SU-DHL-6 (cell line): ENCODE measurements around the gene LRP1B.

Source experiments
- H2AFZ ChIP-seq: fragments of 200-600 bp; sonication (generic); 2 replicates; pipeline ENCODE4 v1.6.1; 2014; ENCODE audit warnings: low read depth, mild to moderate bottlenecking, moderate library complexity, mixed read lengths, antibody characterized with exemption, low read length; ENCODE audit not compliant: severe bottlenecking
- H3F3A ChIP-seq: fragments of 200-600 bp; shearing (Covaris generic); 2 replicates; pipeline ENCODE4 v1.6.0; 2016; ENCODE audit warnings: antibody characterized with exemption, mild to moderate bottlenecking; ENCODE audit not compliant: insufficient read depth
- H3K27ac ChIP-seq: fragments of 200-600 bp; sonication (generic); 2 replicates; pipeline ENCODE4 v1.5.1; 2016; ENCODE audit warnings: low read depth, mild to moderate bottlenecking, low read length, moderate library complexity, mixed read lengths
- H3K27me3 ChIP-seq: fragments of 200-600 bp; sonication (generic), shearing (Covaris generic); 2 replicates; pipeline ENCODE4 v1.6.0; 2014; ENCODE audit warnings: mild to moderate bottlenecking, low read length
- H3K36me3 ChIP-seq: fragments of 200-600 bp; sonication (generic); 2 replicates; pipeline ENCODE4 v1.6.1; 2014; ENCODE audit warnings: mild to moderate bottlenecking, low read length, mixed read lengths
- H3K4me2 ChIP-seq: fragments of 300-600, 200-600 bp; shearing (Covaris generic), sonication (generic); 2 replicates; pipeline ENCODE4 v1.6.0; 2014; ENCODE audit warnings: low read length, low read depth, mild to moderate bottlenecking; ENCODE audit not compliant: poor library complexity, severe bottlenecking
- H3K4me3 ChIP-seq: fragments of 200-600 bp; sonication (generic); 2 replicates; pipeline ENCODE4 v1.5.1; 2014; ENCODE audit warnings: antibody characterized with exemption, low read length, mild to moderate bottlenecking, mixed read lengths; ENCODE audit not compliant: insufficient read depth, poor library complexity, severe bottlenecking
- H3K79me2 ChIP-seq: fragments of 200-600 bp; sonication (generic); 2 replicates; pipeline ENCODE4 v1.6.1; 2014; ENCODE audit warnings: mild to moderate bottlenecking, low read length, moderate library complexity; ENCODE audit not compliant: insufficient read depth
- H3K9ac ChIP-seq: fragments of 200-600 bp; sonication (generic); 2 replicates; pipeline ENCODE4 v1.7.0; 2014; ENCODE audit warnings: mild to moderate bottlenecking, low read length
- H3K9me2 ChIP-seq: fragments of 200-600 bp; sonication (generic); replicated peaks from 2 replicates; pipeline ENCODE4 v1.6.1; 2014; ENCODE audit warnings: low read length; ENCODE audit not compliant: insufficient read depth
- H3K9me3 ChIP-seq: fragments of 200-600 bp; sonication (generic); 2 replicates; pipeline ENCODE4 v1.6.1; 2014; ENCODE audit warnings: low read length, mixed read lengths; ENCODE audit not compliant: insufficient read depth
- H4K20me1 ChIP-seq: fragments of 200-600 bp; sonication (generic); 2 replicates; pipeline ENCODE4 v1.6.1; 2014; ENCODE audit warnings: low read depth, mild to moderate bottlenecking, antibody characterized with exemption, low read length, moderate library complexity, mixed read lengths
- EZH2phosphoT487 ChIP-seq: fragments of 200-600 bp; sonication (generic), shearing (Covaris generic); conservative IDR thresholded peaks from 2 replicates; pipeline ENCODE4 v1.6.1; 2018; ENCODE audit warnings: mild to moderate bottlenecking, antibody characterized with exemption, low read length, moderate library complexity, mixed read lengths
- TF ChIP-seq, protein P1 (sequence below): fragments of 200-600 bp; sonication (generic); IDR thresholded peaks from one replicate; pipeline ENCODE4 v1.5.1; 2017; ENCODE audit warnings: antibody characterized with exemption, mild to moderate bottlenecking, low read length, moderate library complexity; ENCODE audit not compliant: insufficient read depth, poor library complexity, severe bottlenecking

Gene LRP1B

DNA sequence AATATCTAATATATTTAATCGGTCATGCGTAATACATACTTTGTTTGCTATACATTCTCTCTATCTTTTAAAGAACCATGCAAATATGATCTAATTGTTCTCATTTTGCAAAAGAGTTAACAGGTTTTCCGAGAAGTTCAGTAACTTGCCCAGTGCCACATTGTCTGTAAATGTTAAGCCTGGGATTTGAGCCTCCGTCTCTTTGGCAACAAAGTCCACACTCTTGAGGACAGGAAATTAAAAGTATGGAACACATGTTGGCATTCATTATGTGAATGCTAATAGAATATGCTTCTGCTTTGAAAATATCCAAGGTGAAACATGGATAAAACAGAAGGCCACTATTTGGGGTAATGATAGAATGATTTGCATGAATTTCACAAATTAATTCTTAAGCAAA is 85.2 kb downstream of the LRP1B start:
- no peak overlapping the region for H3K27ac ChIP-seq
- H3K9me3 ChIP-seq, result no peaks in the 10 kb centered on the region
- no peaks in the 10 kb centered on the region for H3K79me2 ChIP-seq

GRCh38 chr2:142044197-142044596 is 86.6 kb downstream of the LRP1B start:
- no peaks in the 10 kb centered on the region for H3K36me3 ChIP-seq
- H2AFZ ChIP-seq, result no peak overlapping the region
- H3K27me3 ChIP-seq, result no peaks in the 10 kb centered on the region
- no peaks in the 10 kb centered on the region for H3K79me2 ChIP-seq
- H3K27ac ChIP-seq, result no peak overlapping the region
- H4K20me1 ChIP-seq, result no peaks in the 10 kb centered on the region
- TF ChIP-seq, protein P1, sequence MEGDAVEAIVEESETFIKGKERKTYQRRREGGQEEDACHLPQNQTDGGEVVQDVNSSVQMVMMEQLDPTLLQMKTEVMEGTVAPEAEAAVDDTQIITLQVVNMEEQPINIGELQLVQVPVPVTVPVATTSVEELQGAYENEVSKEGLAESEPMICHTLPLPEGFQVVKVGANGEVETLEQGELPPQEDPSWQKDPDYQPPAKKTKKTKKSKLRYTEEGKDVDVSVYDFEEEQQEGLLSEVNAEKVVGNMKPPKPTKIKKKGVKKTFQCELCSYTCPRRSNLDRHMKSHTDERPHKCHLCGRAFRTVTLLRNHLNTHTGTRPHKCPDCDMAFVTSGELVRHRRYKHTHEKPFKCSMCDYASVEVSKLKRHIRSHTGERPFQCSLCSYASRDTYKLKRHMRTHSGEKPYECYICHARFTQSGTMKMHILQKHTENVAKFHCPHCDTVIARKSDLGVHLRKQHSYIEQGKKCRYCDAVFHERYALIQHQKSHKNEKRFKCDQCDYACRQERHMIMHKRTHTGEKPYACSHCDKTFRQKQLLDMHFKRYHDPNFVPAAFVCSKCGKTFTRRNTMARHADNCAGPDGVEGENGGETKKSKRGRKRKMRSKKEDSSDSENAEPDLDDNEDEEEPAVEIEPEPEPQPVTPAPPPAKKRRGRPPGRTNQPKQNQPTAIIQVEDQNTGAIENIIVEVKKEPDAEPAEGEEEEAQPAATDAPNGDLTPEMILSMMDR, result no peak
- no peak for TF ChIP-seq EZH2phosphoT487
- H3K9me2 ChIP-seq, result no peaks in the 10 kb centered on the region
- H3F3A ChIP-seq, result no peaks in the 10 kb centered on the region
- H3K4me3 ChIP-seq, result no peak overlapping the region
- no peak overlapping the region for H3K4me2 ChIP-seq
- no peaks in the 10 kb centered on the region for H3K9me3 ChIP-seq
- H3K9ac ChIP-seq, result no peak overlapping the region

More for the DNA sequence above, 85.2 kb downstream of the LRP1B start:
- Histone ChIP-seq H2AFZ (no peak overlapping the region), H3K9ac (no peak overlapping the region), H3K4me2 (no peak overlapping the region), H3K36me3 (no peaks in the 10 kb centered on the region), H3K9me2 (no peaks in the 10 kb centered on the region), H3F3A (no peaks in the 10 kb centered on the region), H3K4me3 (no peak overlapping the region), H3K27me3 (no peaks in the 10 kb centered on the region), H4K20me1 (no peaks in the 10 kb centered on the region)
- TF ChIP-seq EZH2phosphoT487, result no peak
- TF ChIP-seq, protein P1, result no peak

DNA sequence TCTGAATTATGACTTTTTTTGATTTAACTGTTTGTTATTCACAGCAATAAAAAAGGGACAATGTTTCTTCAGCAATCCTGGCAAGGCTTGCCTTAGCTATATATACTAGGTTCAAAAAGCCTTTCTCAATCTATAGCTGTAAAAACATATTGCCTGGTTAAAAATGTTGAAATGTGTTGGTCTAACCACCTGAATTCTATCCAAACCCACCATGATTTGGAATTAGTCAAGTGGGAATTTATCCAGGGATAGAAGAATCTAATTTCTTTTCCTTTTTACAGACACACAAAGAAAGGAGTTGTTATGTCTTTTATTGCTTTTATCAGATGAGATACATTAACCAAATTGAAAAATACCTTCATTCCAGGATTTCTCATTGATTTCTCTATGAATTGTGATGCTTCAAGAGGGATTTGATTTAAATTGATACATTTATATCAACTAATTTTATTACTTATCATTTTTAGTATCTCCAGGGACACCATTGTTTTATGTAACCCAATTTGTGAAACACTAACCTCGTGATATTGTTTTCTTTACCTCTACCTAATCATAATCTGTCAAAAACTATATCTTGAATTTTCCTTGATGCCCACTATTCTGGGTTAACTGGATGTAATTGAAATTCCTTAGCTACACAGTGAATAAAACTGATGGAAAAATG is 88.1 kb downstream of the LRP1B start:
- H3F3A ChIP-seq, result no peaks in the 10 kb centered on the region
- no peak overlapping the region for H3K4me2 ChIP-seq

More for the DNA sequence above, 88.1 kb downstream of the LRP1B start:
- H3K36me3 ChIP-seq, result no peaks in the 10 kb centered on the region
- H3K79me2 ChIP-seq, result no peaks in the 10 kb centered on the region
- H3K27me3 ChIP-seq, result no peaks in the 10 kb centered on the region
- no peak overlapping the region for H2AFZ ChIP-seq
- no peak overlapping the region for H3K4me3 ChIP-seq
- no peaks in the 10 kb centered on the region for H3K9me3 ChIP-seq
- H4K20me1 ChIP-seq, result no peaks in the 10 kb centered on the region
- no peaks in the 10 kb centered on the region for H3K9me2 ChIP-seq
- TF ChIP-seq, protein P1, result no peak
- no peak overlapping the region for H3K27ac ChIP-seq
- H3K9ac ChIP-seq, result no peak overlapping the region
